GM19099 (cell line): ENCODE data around the gene CREBBP.

ENCODE experiments used
- POLR2A ChIP-seq: IDR thresholded peaks from 3 replicates; pipeline ENCODE4 v1.6.1; 2011; ENCODE audit warnings: low read depth; ENCODE audit not compliant: insufficient read length; ENCODE audit errors: extremely low read depth

The CREBBP gene

DNA sequence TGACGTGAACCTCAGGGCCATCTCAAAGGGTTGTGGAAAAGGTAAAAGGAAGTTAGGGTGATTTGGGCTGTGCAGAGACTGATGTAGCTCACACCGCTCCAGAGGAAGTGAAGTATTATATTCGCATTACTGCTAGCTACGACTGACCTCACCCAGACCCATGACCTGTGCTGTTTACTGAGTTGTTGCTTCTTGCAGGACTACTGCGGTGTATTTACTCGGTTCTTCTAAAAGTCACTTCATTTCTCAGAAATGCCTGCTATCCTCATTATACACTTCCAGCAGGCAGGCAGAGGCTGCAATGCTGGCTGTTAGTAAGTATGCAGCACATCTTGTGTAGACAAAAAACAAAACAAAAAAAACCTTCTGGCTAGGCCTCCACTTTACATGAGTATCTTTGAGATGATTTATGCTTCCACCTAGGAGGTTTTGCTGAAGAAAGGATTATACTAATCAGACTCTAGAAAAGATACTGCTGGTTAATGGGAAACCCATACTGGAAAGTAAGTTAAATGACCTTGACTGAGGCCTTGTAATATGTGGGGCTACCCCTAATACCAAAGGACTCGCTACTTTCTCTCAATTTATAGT, 76.0 kb downstream of the CREBBP start:
- TF ChIP-seq POLR2A: no peak

DNA sequence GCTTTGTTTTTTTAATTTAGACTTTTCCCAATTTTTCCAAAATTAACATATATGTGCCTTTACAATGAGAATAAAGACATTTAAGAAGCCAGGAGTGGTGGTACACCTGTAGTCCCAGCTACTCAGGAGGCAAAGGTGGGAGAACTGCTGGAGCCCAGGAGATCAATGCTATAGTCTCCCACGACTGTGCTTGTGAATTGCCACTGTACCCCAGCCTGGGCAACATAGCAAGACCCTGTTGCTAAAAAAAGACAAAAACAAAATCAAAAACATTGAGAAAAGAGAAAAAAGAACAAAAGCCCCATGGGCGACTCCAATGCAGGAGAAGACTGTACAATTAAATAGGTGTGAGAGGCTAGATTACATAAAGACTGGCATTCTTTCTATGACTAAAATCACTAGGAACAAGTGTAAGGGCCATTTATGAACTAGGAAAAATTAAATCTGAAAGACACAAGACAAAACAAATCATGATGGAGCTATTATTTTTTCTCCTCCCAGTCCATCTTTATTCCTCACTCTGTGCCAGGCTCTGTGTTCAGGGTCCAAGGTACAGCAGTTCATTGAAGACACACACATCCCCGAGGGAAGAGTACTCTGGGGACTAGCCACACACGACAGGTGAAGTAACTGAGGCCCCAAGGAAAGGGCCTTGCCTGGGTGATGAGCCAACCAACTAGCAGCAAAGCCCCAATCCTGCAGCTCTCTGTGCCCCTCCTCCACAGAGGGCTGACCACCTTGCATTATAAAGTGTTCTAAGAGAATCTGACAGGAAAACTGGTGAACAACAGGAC, 79.8 kb downstream of the CREBBP start:
- no peak for TF ChIP-seq POLR2A

DNA sequence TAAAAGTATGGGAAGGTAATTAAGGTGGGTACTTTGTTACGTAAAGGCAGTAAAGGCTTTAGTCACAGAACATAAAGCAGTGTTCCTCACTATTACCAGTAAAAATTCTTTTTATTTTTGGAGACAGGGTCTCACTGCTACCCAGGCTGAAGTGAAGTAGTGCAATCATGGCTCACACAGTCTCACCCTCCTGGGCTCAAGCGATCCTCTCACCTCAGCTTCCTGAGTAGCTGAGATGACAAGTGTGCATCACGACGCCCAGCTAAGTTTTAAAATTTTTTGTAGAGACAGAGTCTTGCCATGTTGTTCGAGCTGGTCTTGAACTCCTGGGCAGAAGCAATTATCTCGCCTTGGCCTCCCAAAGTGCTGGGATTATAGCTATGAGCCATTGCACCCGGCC, 80.5 kb downstream of the CREBBP start:
- TF ChIP-seq POLR2A: no peak

DNA sequence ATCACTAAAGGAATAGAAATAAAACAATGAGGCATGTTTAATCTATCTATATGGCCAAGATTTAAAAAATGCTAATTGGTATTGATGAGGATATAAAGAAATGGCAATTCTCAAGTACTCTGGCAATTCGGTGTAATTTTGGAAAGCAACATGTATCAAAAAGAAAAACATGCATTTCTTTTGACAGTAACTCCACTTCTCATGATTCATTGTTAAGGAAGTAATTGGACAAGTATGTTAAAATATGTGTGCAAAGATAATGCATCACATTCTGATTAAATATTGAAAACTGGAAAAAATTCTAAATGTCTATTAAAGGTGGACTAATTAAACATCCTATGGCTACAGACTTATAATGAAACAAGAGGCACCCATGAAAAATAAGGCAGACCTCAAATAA, 81.2 kb downstream of the CREBBP start:
- no peak for TF ChIP-seq POLR2A

DNA sequence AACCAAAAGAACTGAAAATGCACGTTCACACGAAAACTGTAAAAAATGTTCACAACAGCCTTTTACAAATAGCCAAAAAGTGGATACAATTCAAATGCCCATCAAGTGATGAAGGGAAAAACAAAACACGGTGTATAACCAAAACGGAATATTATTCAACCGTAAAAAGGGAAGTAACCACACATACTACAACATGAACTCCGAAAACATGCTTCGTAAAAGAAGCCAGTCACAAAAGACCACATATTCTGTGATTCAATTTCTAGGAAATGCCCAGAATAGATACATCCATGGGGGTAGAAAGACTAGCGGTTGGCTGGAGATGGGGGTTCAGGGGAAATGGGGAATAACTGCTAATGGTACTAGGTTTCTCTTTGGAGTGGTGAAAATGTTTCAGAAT, 81.7 kb downstream of the CREBBP start:
- no peak for TF ChIP-seq POLR2A

DNA sequence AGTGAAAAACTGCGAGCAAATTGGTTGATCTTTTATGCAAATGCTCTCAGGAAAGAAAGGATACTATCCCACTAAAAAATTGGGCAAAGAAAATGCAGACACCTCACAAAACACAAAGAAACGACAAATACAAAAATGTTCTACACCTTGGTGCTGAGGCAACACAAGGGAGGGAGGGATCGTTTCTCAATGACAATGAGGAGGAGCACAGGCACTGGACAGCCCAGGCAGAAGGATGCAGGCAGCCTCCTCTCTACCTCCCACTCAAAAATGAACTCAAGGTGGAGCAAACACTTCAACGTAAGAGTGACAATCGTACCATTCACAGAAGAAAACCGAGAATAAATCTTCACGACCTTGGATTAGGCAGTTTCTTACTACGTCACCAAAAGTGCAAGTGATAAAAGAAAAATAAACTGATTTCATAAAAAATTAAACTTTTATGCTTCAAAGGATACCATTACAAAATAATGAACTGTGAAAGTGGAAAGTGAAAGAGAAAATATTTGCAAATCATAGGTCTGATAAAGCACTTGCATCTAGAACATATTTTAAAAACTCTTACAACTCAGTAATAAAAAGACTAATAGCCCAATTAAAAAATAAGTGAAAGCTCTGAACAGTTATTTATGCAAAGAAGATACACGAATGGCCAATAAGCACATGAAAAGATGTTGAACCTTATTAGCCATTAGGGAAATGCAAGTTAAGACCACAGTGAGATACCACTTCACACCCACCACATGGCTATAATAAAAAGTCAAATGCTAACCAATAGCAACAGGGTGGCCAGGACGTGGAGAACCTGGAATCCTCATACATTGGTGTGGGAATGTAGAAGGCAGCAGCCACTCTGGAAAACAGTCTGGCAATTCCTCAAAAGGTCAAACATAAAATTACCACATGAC, 82.4 kb downstream of the CREBBP start:
- TF ChIP-seq POLR2A: no peak

DNA sequence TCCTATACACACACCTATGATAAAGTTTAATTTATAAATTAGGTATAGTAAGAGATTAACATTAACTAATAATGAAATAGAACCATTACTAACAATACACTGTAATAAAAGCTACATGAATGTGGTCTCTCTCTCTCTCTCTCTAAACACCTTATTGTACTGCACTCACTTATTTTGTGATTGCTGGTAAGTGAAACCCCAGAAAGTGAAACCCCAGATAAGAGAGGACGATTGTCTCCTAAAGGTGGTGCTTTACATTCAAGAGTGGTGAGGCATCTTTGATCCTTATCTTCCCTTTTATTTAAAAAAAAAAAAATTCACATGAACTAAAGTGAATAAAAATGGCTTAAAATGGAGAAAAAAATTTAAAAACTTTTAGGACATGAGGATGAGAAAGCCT, 83.0 kb downstream of the CREBBP start:
- no peak for TF ChIP-seq POLR2A

DNA sequence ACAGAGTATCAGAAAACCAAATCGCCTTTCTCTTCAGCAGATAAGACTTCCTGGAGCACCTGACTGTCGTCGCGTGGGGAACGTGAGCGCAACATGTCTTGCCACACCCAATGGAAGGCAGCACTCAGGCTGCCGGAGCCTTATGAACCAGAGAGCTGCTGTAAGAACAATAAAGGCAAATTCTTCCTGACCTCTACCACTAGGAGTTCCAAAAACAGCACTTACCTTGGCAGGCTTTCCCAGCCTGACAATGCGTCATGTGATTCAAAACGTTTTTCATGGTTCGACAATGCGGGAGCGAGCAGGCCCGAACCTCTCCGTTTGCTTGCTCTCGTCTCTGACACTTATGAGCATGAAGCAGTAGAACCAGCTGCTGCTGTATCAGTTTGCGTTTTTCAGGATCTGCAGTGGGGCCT, 87.3 kb downstream of the CREBBP start:
- TF ChIP-seq POLR2A: no peak

DNA sequence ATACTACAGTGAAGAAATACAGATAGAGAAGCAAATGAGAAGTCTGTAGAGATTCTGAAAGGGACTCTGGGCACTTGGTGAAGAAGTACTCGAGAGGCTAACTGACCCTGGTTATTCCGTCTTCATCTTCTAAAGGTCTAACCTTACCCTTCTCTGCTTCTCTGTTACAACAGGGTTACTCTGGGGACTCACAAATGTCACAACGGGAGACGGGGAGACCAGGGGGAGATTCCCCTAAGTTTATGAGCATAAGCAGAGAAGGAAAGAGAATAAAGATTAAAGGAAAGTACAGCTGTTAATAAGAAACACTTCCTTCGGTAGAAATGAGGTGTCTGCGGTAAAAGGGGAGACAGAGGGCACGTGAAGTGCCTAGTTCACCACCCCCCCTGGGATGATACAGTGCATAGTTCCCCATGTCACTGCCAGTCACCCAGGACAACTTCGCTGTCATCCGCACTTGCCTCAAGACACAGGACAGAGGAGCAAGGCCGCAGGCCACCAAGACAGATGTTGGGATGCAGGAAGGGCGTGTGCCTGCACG, 88.0 kb downstream of the CREBBP start:
- no peak for TF ChIP-seq POLR2A

DNA sequence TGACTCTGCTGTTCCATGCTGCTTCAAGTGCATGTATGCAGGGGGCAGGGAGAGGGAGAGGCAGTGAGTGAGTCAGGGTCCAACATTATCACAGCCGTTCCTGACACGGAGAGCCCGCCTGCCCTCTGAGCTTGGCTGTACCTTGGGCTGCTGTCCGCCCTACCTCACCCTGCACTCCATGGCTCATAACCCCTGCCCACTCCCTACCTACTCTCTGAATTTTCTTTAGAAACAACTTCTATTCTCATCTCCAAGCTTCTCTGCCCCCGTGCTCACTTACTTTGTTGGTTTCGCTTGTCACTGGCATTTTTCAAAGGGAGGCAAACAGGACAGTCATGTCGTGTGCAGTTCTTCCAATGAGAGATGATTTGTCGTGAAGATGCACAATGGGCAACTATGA, 88.8 kb downstream of the CREBBP start:
- no peak for TF ChIP-seq POLR2A

DNA sequence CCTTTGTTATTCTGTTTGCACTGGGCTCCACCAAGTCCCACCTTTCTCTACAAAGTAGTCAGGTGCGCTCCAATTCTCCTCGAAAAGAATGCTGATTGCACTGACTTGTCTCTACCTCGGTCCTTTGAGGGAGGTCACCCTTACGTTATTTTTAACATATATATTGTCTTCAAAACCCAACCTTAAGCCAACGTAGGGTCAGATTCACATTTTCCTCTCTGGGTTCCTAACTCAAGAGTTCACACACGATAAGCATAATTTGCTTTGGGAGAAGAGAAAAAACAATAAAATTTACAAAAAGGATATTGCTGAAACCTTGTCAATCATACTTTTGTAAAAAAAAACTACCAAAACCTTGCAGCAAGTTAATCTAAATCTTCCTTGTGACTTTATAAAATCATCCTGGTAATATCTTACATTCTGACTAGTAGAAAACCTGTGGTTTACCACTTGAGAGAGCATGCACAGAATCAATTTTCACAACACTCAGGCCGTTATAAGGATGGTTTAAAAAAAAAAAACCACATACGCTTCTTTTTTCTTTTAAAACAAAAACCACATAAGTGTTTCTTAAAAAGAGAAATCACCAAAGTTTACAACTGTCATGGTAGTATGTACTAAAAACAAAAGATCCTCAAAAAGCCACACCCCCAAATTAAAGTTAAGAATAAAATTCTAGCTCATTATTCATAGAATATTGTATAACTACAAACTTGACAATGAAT, 91.0 kb downstream of the CREBBP start:
- TF ChIP-seq POLR2A: no peak

DNA sequence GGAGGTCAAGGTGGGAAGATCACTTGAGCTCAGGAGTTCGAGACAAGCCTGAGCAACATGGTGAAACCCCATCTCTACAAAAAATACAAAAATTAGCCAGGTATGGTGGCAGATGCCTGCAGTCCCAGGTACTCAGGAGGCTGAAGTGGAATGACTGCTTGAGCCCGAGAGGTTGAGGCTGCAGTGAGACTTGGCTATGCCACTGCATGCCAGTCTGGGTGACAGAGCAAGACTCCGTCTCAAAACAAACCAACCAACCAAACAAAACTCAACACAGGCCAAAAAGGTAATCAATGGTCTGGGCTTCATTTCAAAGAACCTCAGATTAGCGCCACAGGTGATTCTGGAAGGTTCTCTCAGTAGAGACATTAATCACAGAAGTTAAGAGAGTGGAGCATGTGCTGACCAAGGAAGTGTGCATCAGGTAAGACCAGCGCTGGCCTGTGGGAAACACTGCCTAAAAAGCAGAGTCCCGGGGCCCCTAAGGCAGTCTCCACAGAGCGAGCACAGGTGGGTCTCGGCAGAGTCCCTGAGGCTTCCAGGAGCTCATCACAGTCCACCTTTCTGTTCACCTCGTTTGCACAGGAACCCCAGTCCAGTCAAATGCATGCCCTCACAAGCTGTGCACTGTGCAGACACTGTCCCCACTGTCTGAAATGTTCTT, 91.7 kb downstream of the CREBBP start:
- no peak for TF ChIP-seq POLR2A

DNA sequence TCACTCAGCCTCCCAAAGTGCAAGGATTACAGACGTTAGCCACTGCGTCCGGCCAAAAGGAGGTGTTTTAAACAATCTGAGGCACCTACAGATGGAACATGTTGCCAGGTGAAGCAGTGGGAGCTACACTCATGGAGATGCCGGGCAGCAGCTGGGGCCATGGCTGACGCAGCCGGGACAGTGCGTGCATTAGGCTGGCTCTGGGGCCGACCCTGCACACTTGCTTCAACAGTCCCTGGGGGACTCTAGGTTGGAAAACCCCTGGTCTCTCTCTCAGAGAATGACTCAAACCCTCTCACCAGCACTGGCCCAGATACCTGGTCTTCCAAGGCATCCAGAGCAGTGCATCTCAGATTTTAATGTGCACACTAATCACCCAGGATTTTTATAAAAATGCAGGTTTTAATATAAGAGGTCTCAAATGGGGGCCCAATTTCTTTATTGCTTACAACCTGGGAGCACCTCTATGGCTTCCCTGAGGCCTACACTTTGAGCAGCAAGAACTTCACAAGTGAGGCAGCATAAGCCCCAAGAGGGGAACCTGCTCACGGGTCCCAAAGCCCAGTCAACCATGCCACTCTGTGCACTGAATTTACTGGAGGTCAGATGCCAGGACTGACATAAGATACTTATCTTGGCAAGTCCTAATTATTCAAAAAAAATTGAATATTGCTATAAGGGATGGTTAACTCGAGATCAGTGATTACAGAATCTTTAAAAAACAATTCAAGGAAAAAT, 92.4 kb downstream of the CREBBP start:
- TF ChIP-seq POLR2A: no peak
